ENCODE measurements around the gene IL7R.
A peak's percentile ranks its signal among the peaks of the same experiment; 100 is the strongest.

Gene IL7R

GRCh38 chr5:35900972-35901695 lies 44.4 kb downstream of the IL7R start:
- DNase-seq (ENCODE audit: extremely low spot score, insufficient read length, low read depth), result no peak
- FAIRE-seq, result no peak

- no peak for DNase-seq (ENCODE audit: extremely low spot score, insufficient read length, low read depth)
Observed at GRCh38 chr5:35902046-35902672, 45.5 kb downstream of the IL7R start.

GRCh38 chr5:35903631-35904203 lies 47.0 kb downstream of the IL7R start:
- no peak for FAIRE-seq

More at GRCh38 chr5:35902046-35902672, 45.5 kb downstream of the IL7R start:
- peak; percentile 65 for FAIRE-seq

GRCh38 chr5:35904443-35905132 lies 47.9 kb downstream of the IL7R start:
- DNase-seq (ENCODE audit: extremely low spot score, insufficient read length, low read depth), result no peak
- FAIRE-seq, result peak; percentile 78

More at GRCh38 chr5:35903631-35904203, 47.0 kb downstream of the IL7R start:
- no peak for DNase-seq (ENCODE audit: extremely low spot score, insufficient read length, low read depth)

- no peak for DNase-seq (ENCODE audit: extremely low spot score, insufficient read length, low read depth)
Observed at GRCh38 chr5:35908228-35908627, 51.5 kb downstream of the IL7R start.

GRCh38 chr5:35908814-35909213 lies 52.1 kb downstream of the IL7R start:
- FAIRE-seq, result no peak
- no peak for DNase-seq (ENCODE audit: extremely low spot score, insufficient read length, low read depth)

More at GRCh38 chr5:35908228-35908627, 51.5 kb downstream of the IL7R start:
- no peak for FAIRE-seq

GRCh38 chr5:35919191-35919590 lies 62.5 kb downstream of the IL7R start:
- FAIRE-seq (no peak), DNase-seq (ENCODE audit: extremely low spot score, insufficient read length, low read depth) (no peak)

GRCh38 chr5:35920890-35921289 lies 64.2 kb downstream of the IL7R start:
- FAIRE-seq (no peak), DNase-seq (ENCODE audit: extremely low spot score, insufficient read length, low read depth) (no peak)

GRCh38 chr5:35921930-35922329 lies 65.2 kb downstream of the IL7R start:
- FAIRE-seq, result no peak
- no peak for DNase-seq (ENCODE audit: extremely low spot score, insufficient read length, low read depth)

GRCh38 chr5:35922468-35922867 lies 65.8 kb downstream of the IL7R start:
- no peak for FAIRE-seq
- no peak for DNase-seq (ENCODE audit: extremely low spot score, insufficient read length, low read depth)

- DNase-seq (ENCODE audit: extremely low spot score, insufficient read length, low read depth) (no peak), FAIRE-seq (no peak)
Observed at GRCh38 chr5:35924122-35924949, 67.6 kb downstream of the IL7R start.

GRCh38 chr5:35924950-35925722 lies 68.4 kb downstream of the IL7R start:
- FAIRE-seq (peak; percentile 84), DNase-seq (ENCODE audit: extremely low spot score, insufficient read length, low read depth) (no peak)

GRCh38 chr5:35926389-35927051 lies 69.8 kb downstream of the IL7R start:
- DNase-seq (ENCODE audit: extremely low spot score, insufficient read length, low read depth) (no peak), FAIRE-seq (peak; percentile 87)

All from GM18507 (cell line).